Islet precursor cell (in vitro differentiated cells): ENCODE data around the gene UBAP1.
A peak's percentile ranks its signal among the peaks of the same experiment; 100 is the strongest.
"Not testable (repeated sequence)": the region's sequence is repeated elsewhere in the genome, so short reads cannot be mapped to it uniquely, and the experiment has no call there.

Source experiments
- DNase-seq: peaks from one replicate; pipeline ENCODE4 v3.0.0-alpha.2; 2018

The UBAP1 gene

GRCh38 chr9:34179213-34180136 lies 632 bp downstream of the UBAP1 start:
- DNase-seq: no peak

GRCh38 chr9:34185778-34186551 lies 7.1 kb downstream of the UBAP1 start:
- DNase-seq: no peak

- DNase-seq: no peak
These were observed 9.0 kb downstream of the UBAP1 start for GRCh38 chr9:34187891-34188240.

GRCh38 chr9:34190996-34191892 lies 12.4 kb downstream of the UBAP1 start:
- DNase-seq: no peak

- no peak for DNase-seq
These were observed 16.3 kb downstream of the UBAP1 start for GRCh38 chr9:34195143-34195542.

DNA sequence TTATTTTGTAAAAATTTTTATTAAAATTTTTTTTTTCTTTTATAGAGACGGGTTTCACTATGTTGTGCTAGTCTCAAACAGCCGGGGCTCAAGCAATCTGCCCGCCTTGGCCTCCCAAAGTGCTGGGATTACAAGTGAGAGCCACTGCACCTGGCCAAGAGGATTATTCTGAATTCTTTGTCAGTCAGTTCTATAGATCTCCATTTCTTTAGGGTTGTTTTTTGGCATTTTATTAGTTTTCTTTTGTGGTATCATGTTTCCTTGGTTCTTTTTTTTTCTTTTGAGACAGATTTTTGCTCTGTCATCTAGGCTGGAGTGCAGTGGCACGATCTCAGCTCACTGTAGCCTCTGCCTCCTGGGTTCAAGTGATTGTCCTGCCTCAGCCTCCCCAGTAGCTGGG lies 18.4 kb downstream of the UBAP1 start:
- DNase-seq: not testable (repeated sequence)

DNA sequence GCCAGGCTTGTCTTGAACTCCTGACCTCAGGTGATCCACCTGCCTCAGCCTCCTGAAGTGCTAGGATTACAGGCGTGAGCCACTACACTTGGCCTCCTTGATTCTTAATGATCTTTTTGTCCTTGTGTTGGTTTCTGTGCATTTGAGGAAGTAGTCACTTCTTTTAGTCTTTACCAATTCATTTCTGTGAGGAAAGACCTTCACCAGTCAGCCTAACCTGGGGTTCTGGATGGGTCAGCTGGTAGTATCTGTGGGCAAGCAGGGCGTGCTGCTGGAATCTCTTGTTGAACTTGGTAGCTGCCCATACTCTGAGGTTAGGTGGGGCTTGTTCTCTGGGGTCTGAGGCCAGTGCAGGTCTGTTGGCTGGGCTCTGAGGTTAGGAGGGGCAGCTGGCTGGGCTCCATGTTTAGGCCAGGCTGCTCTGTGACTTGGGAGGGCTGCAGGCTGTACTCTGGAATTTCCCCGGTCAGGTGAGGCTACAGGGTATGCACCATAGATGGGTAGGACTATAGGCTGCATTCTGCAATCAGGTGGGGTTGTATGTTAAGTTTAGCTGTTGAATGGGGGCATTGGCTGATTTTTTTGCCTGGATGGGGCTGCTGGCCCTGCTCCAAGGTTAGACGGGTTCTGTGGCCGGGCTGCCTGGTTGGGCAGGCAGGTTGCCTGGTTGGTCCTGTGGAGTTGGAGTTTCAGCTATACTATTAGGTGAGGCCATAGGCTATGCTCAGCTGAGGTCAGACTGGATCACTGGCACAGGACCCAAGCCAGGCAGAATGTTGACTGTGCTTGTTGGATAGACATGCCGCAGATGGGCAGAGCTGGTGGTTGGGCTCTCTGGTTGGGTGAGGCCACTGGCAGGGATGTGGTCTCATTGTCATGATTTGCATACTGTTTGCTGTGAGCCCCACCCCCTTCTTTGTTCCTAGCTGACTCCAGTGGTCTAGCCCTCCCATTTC lies 19.2 kb downstream of the UBAP1 start:
- peak; percentile 75 for DNase-seq

GRCh38 chr9:34200092-34200491 lies 21.2 kb downstream of the UBAP1 start:
- no peak for DNase-seq

DNA sequence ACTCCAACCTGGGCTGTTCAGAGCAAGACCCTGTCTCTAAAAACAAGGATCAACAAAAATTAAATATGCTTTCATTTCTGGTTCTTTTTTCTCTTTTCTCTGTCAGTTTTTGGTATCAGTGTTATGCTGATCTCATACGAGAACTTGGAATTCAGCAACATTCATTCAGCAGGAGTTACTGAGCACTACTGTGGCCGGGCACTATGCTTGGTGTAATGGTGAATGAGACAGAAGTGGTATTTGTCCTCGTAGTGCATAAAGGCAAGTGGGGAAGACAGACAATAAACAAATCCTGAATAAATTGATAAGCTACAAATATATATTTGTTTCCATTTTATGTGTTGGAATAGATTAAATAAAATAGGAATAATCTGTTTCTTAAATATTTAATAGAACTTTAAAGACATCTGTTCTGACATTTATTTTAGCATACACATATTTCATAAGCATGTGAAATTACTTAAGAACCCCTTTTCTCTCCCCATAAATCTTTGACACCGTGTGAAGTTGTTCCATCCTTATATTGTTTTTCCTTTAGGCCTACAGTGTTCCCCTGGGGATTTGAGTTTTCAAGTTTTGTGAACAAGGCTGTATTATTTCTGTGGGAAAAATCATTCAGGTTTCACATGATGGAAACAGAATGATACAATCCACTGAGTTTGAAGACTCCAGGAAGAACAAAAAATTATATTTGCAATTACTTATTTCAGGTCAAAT lies 24.6 kb downstream of the UBAP1 start:
- no peak for DNase-seq

GRCh38 chr9:34203992-34204635 lies 25.3 kb downstream of the UBAP1 start:
- DNase-seq: no peak

GRCh38 chr9:34205102-34205501 lies 26.3 kb downstream of the UBAP1 start:
- no peak for DNase-seq

GRCh38 chr9:34206561-34206960 lies 27.7 kb downstream of the UBAP1 start:
- DNase-seq: no peak

GRCh38 chr9:34211395-34211794 lies 32.6 kb downstream of the UBAP1 start:
- no peak for DNase-seq

GRCh38 chr9:34214354-34215000 lies 35.6 kb downstream of the UBAP1 start:
- not testable (repeated sequence) for DNase-seq

- no peak for DNase-seq
These were observed 37.5 kb downstream of the UBAP1 start for GRCh38 chr9:34216325-34216724.

GRCh38 chr9:34217015-34217414 lies 38.2 kb downstream of the UBAP1 start:
- DNase-seq: not testable (repeated sequence)

- DNase-seq: no peak
These were observed 39.6 kb downstream of the UBAP1 start for GRCh38 chr9:34218446-34218845.

DNA sequence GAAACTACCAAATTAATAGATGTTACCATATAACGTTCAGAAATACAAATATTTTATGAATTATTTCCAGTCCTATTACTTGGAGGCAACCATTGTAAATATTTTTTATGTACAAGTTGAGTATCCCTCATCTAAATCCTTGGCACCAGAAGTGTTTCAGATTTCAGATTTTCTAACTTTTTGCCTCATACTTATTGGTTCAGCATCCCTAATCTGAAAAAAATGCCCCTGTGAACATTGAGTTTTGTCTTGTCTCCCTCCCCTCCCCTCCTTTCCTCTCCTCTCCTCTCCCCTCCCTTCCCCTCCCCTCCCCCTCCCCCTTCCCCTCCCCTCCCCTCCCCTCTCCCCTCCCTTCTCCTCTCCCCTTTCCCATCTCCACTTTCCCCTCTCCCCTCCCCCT lies 40.6 kb downstream of the UBAP1 start:
- no peak for DNase-seq

- DNase-seq: no peak
These were observed 41.4 kb downstream of the UBAP1 start for GRCh38 chr9:34220218-34220617.

DNA sequence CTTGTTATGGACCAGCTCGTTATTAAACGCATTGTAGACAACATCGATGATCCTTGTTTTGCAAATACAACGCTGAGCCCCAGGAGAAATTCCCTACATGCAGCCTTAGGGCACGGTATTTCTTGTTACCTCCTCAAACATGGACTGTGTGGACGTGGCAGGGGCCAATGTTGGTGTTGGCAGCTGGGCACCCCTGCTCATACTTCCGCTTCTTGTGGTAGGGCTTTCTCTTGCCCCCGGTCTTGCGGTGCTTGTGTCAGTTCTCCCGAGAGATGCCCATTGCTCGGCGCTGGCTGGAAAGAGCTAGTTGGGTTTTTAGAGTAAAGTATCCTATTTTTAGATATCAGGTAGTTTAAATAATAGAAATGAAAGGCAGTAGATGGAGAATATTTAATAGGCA lies 45.5 kb downstream of the UBAP1 start:
- DNase-seq: no peak
